Measurements from ENCODE around the gene WNK2. TPM values are rescaled to one million over a fixed set of nuclear protein-coding genes. Genes with fewer than 3 reads are reported as not detected.

The WNK2 gene
- total RNA-seq, 2 experiments from 2014 or later: 0.31 to 0.55 TPM

- ChIA-PET CTCF (no interaction called here), POLR2A (no interaction called here)
These were observed 45.7 kb downstream of the WNK2 start for GRCh38 chr9:93229636-93230035.

GRCh38 chr9:93230185-93230584 lies 46.2 kb downstream of the WNK2 start:
- CTCF ChIA-PET: no interaction called here
- POLR2A ChIA-PET: no interaction called here

- ChIA-PET CTCF (no interaction called here), POLR2A (no interaction called here)
These were observed 46.7 kb downstream of the WNK2 start for GRCh38 chr9:93230601-93231000.

GRCh38 chr9:93231121-93231694 lies 47.3 kb downstream of the WNK2 start:
- ChIA-PET POLR2A (no interaction called here), CTCF (no interaction called here)

- POLR2A ChIA-PET: no interaction called here
- CTCF ChIA-PET: no interaction called here
These were observed 47.8 kb downstream of the WNK2 start for GRCh38 chr9:93231716-93232115.

- POLR2A ChIA-PET: no interaction called here
- CTCF ChIA-PET: interaction anchor here (0.6 to 0.9 kb wide), 2 partner anchors 29 to 71 kb away, joined by 3 to 6 read pairs; no protein-coding TSS in a partner anchor
These were observed 48.5 kb downstream of the WNK2 start for GRCh38 chr9:93232388-93232960.

GRCh38 chr9:93233033-93233432 lies 49.1 kb downstream of the WNK2 start:
- ChIA-PET CTCF (interaction anchor here (0.6 to 0.9 kb wide), 2 partner anchors 28 to 72 kb away, joined by 3 to 6 read pairs; no protein-coding TSS in a partner anchor), POLR2A (no interaction called here)

GRCh38 chr9:93234600-93234999 lies 50.7 kb downstream of the WNK2 start:
- ChIA-PET POLR2A (no interaction called here), CTCF (no interaction called here)

GRCh38 chr9:93235300-93235960 lies 51.5 kb downstream of the WNK2 start:
- ChIA-PET POLR2A (no interaction called here), CTCF (interaction anchor here (1.1 kb wide), 1 partner anchor 55 kb away, joined by 4 read pairs; no protein-coding TSS in a partner anchor)

- ChIA-PET CTCF (interaction anchor here (1.1 kb wide), 1 partner anchor 56 kb away, joined by 4 read pairs; no protein-coding TSS in a partner anchor), POLR2A (no interaction called here)
These were observed 52.7 kb downstream of the WNK2 start for GRCh38 chr9:93236541-93237206.

GRCh38 chr9:93237540-93237939 lies 53.6 kb downstream of the WNK2 start:
- ChIA-PET POLR2A (no interaction called here), CTCF (interaction anchor here (0.7 kb wide), 1 partner anchor 160 kb away, joined by 3 read pairs; no protein-coding TSS in a partner anchor)

- POLR2A ChIA-PET: no interaction called here
These were observed 55.3 kb downstream of the WNK2 start for GRCh38 chr9:93238953-93239925.

GRCh38 chr9:93240891-93241334 lies 57.0 kb downstream of the WNK2 start:
- ChIA-PET CTCF (no interaction called here), POLR2A (no interaction called here)

More at GRCh38 chr9:93238953-93239925, 55.3 kb downstream of the WNK2 start:
- CTCF ChIA-PET: no interaction called here

- CTCF ChIA-PET: no interaction called here
- POLR2A ChIA-PET: no interaction called here
These were observed 59.2 kb downstream of the WNK2 start for GRCh38 chr9:93243112-93243511.

- ChIA-PET POLR2A (no interaction called here), CTCF (no interaction called here)
These were observed 60.2 kb downstream of the WNK2 start for GRCh38 chr9:93244101-93244500.

- POLR2A ChIA-PET: no interaction called here
- CTCF ChIA-PET: no interaction called here
These were observed 60.8 kb downstream of the WNK2 start for GRCh38 chr9:93244510-93245436.

- POLR2A ChIA-PET: no interaction called here
- CTCF ChIA-PET: no interaction called here
These were observed 61.6 kb downstream of the WNK2 start for GRCh38 chr9:93245437-93245970.

- CTCF ChIA-PET: no interaction called here
- POLR2A ChIA-PET: no interaction called here
These were observed 62.2 kb downstream of the WNK2 start for GRCh38 chr9:93246111-93246510.

All from activated CD8-positive, alpha-beta memory T cell treated with anti-CD3 and anti-CD28 coated beads for 36 hours (primary cell).